HG03565 (cell line): ENCODE measurements around the gene DENND1A.

Experiments
- ATAC-seq: cut with Tn5 transposase; IDR thresholded peaks from one replicate; pipeline ENCODE4 v1.9.1; 2021; ENCODE audit warnings: mild to moderate bottlenecking, moderate library complexity; ENCODE audit not compliant: unreplicated experiment

Gene DENND1A

GRCh38 chr9:123365881-123366528 lies 563.9 kb downstream of the DENND1A start:
- no peak for ATAC-seq

GRCh38 chr9:123365287-123365880 lies 564.5 kb downstream of the DENND1A start:
- ATAC-seq: no peak

GRCh38 chr9:123364241-123364824 lies 565.6 kb downstream of the DENND1A start:
- ATAC-seq: no peak

GRCh38 chr9:123362856-123363255 lies 567.1 kb downstream of the DENND1A start:
- ATAC-seq: no peak

GRCh38 chr9:123361731-123362510 lies 568.0 kb downstream of the DENND1A start:
- ATAC-seq: no peak

GRCh38 chr9:123361086-123361730 lies 568.7 kb downstream of the DENND1A start:
- no peak for ATAC-seq

GRCh38 chr9:123360161-123361085 lies 569.5 kb downstream of the DENND1A start:
- no peak for ATAC-seq

- no peak for ATAC-seq
Observed at GRCh38 chr9:123359546-123359945, 570.4 kb downstream of the DENND1A start.

GRCh38 chr9:123359106-123359505 lies 570.8 kb downstream of the DENND1A start:
- ATAC-seq: no peak

GRCh38 chr9:123358181-123358905 lies 571.6 kb downstream of the DENND1A start:
- ATAC-seq: no peak

- no peak for ATAC-seq
Observed at GRCh38 chr9:123357743-123358059, 572.2 kb downstream of the DENND1A start.

- no peak for ATAC-seq
Observed at GRCh38 chr9:123356851-123357742, 572.8 kb downstream of the DENND1A start.

GRCh38 chr9:123355761-123356431 lies 574.0 kb downstream of the DENND1A start, which contains the start of gene CRB2:
Gene CRB2 (plus strand): TSS chr9:123356197. CDS start chr9:123356261, 64 bp downstream.
- ATAC-seq: no peak

GRCh38 chr9:123354806-123355508 lies 575.0 kb downstream of the DENND1A start:
- no peak for ATAC-seq

- no peak for ATAC-seq
Observed at GRCh38 chr9:123353984-123354591, 575.8 kb downstream of the DENND1A start.

GRCh38 chr9:123353041-123353440 lies 576.9 kb downstream of the DENND1A start:
- no peak for ATAC-seq
